Right lobe of liver (tissue), 4 donors: ENCODE data around the gene NCOA6.

Experiments used
- CTCF ChIP-seq, 4 donors: fragments of 200-600 bp in 3 of 4; fragments of 450-650 bp in 1 of 4; IDR thresholded peaks; one replicate each; pipeline versions ENCODE4 v1.5.1 to v1.8.0; 2016 to 2022; ENCODE audit warnings: antibody characterized with exemption in 4 of 4, mild to moderate bottlenecking in 2 of 4
- POLR2A ChIP-seq: fragments of 450-650 bp; IDR thresholded peaks from one replicate; pipeline ENCODE4 v1.6.1; 2017; ENCODE audit warnings: antibody characterized with exemption, mild to moderate bottlenecking
- donor health status: DM: no; HTN: no; CAD: no.
- donor health status: DM: no; HTN: no; CAD: no.
- donor health status: DM: no; HTN: yes; CAD: no.

GRCh38 chr20:34815636-34816035 lies 9.8 kb downstream of the NCOA6 start:
- TF ChIP-seq POLR2A (no peak), CTCF (IDR thresholded peaks at IDR 0.05) (no peak)
